C4-2B (cell line): ENCODE measurements around the gene CTTNBP2NL.

ENCODE experiments used
- CTCF ChIP-seq: fragments of 450-650 bp; conservative IDR thresholded peaks from 2 replicates; pipeline ENCODE4 v1.5.1; 2017; ENCODE audit warnings: mild to moderate bottlenecking
- ZFX ChIP-seq: fragments of 450-650 bp; IDR thresholded peaks from 2 replicates; pipeline ENCODE4 v1.6.1; 2017

GRCh38 chr1:112388436-112388835 lies 7.6 kb upstream of the CTTNBP2NL start:
- no peak for TF ChIP-seq CTCF
- TF ChIP-seq ZFX: no peak
